Erythroblast (primary cell): ENCODE measurements around the gene MAOB.

Experiments used
- GATA1 ChIP-seq: IDR thresholded peaks from 2 replicates; pipeline ENCODE4 v1.6.1; 2011; ENCODE audit warnings: low read depth, mild to moderate bottlenecking, control low read depth, low read length, moderate library complexity
- POLR2A ChIP-seq: IDR thresholded peaks from 2 replicates; pipeline ENCODE4 v1.6.1; 2011; ENCODE audit warnings: mild to moderate bottlenecking, low read length

GRCh38 chrX:43882294-43882681 is at the start of gene MAOB:
- TF ChIP-seq POLR2A (no peak), GATA1 (no peak)
